Breast epithelium (tissue), 4 donors: ENCODE data around the gene DDIT4. TPM values are rescaled to one million over a fixed set of nuclear protein-coding genes. Genes with fewer than 3 reads are reported as not detected.
"Not testable (repeated sequence)": the region's sequence is repeated elsewhere in the genome, so short reads cannot be mapped to it uniquely, and the experiment has no call there.

ENCODE experiments used
- DNase-seq, 2 donors: peaks; one replicate each; pipeline ENCODE4 v3.0.0-alpha.2; 2019; ENCODE audit warnings: low spot score in 2 of 2
- H3K27ac ChIP-seq, 2 donors: fragments of 200-600 bp; sonication (generic) in 1 of 2; one replicate each; pipeline ENCODE4 v1.5.1; 2016 to 2019; ENCODE audit warnings: mild to moderate bottlenecking in 1 of 2
- H3K27me3 ChIP-seq, 2 donors: fragments of 200-600 bp; sonication (generic) in 1 of 2; one replicate each; pipeline versions ENCODE4 v1.5.1 to v1.6.0; 2017 to 2019; ENCODE audit warnings: control low read depth in 1 of 2, mild to moderate bottlenecking in 1 of 2
- H3K36me3 ChIP-seq: fragments of 200-600 bp; one replicate; pipeline ENCODE4 v1.5.1; 2019
- H3K4me1 ChIP-seq, 2 donors: fragments of 200-600 bp; sonication (generic); one replicate each; pipeline ENCODE4 v1.5.1; 2016 to 2019; ENCODE audit warnings: control low read depth in 1 of 2
- H3K4me3 ChIP-seq, 3 donors: fragments of 200-600 bp; sonication (generic); 1 replicate in 2 of 3; 2 replicates in 1 of 3; pipeline ENCODE4 v1.5.1; 2016 to 2019; ENCODE audit warnings: mild to moderate bottlenecking in 3 of 3, moderate library complexity in 2 of 3
- H3K9me3 ChIP-seq, 2 donors: fragments of 200-600 bp; sonication (generic) in 1 of 2; one replicate each; pipeline ENCODE4 v1.5.1; 2016 to 2019; ENCODE audit warnings: control low read depth in 1 of 2
- CTCF ChIP-seq, 3 donors: fragments of 450-650 bp; IDR thresholded peaks; one replicate each; pipeline ENCODE4 v1.5.1; 2016 to 2017; ENCODE audit warnings: antibody characterized with exemption in 3 of 3, mild to moderate bottlenecking in 3 of 3, moderate library complexity in 3 of 3
- POLR2A ChIP-seq: fragments of 450-650 bp; IDR thresholded peaks from one replicate; pipeline ENCODE4 v1.6.1; 2016; ENCODE audit warnings: antibody characterized with exemption, mild to moderate bottlenecking, moderate library complexity
- POLR2AphosphoS5 ChIP-seq, 3 donors: sonication (generic); formaldehyde crosslinking; IDR thresholded peaks; one replicate each; pipeline ENCODE4 v1.6.1; 2017; ENCODE audit warnings: antibody characterized with exemption in 3 of 3
- intact Hi-C: fragments of 100-400 bp; cut with DNase I; formaldehyde crosslinking; loops from one replicate; pipeline ENCODE4 v1.15.1; 2023; ENCODE audit warnings: low total_unique reads
- total RNA-seq, 3 donors: library from RNA; depleted of rRNA; stranded (reverse); fragments of >200 nt; gene quantifications; one replicate each; pipeline ENCODE4 v1.1.0, GENCODE V29; 2016

The DDIT4 gene
- total RNA-seq, 3 donors from 2014 or later: 183 to 555 (median 341) TPM

- TF ChIP-seq POLR2A: no peak
- TF ChIP-seq CTCF (IDR thresholded peaks at IDR 0.05): peak in 2 of 3 donors; percentile 8 to 11
- Histone ChIP-seq H3K36me3 (no peaks in the 10 kb centered on the region), H3K27ac (peak overlapping the region; percentile 20 to 99), H3K27me3 (no peaks in the 10 kb centered on the region), H3K4me1 (peaks cover 6 to 8% of the 10 kb centered on the region in 2 donors), H3K4me3 (no peak overlapping the region), H3K9me3 (no peaks in the 10 kb centered on the region)
- DNase-seq: no peak
- intact Hi-C loops: no loop called here
These were observed 5.1 kb downstream of the DDIT4 start for GRCh38 chr10:72278668-72279393.

GRCh38 chr10:72279587-72279986 is 5.9 kb downstream of the DDIT4 start:
- H3K27me3 ChIP-seq, H3K36me3 ChIP-seq, H3K4me1 ChIP-seq, H3K27ac ChIP-seq, intact Hi-C loops, H3K4me3 ChIP-seq, DNase-seq, H3K9me3 ChIP-seq: not testable (repeated sequence)

- Histone ChIP-seq H3K27ac (no peak overlapping the region), H3K9me3 (no peaks in the 10 kb centered on the region), H3K36me3 (no peaks in the 10 kb centered on the region), H3K4me3 (no peak overlapping the region), H3K27me3 (no peaks in the 10 kb centered on the region), H3K4me1 (no peaks in the 10 kb centered on the region)
- TF ChIP-seq POLR2AphosphoS5 (IDR thresholded peaks at IDR 0.05) (no peak), POLR2A (no peak), CTCF (IDR thresholded peaks at IDR 0.05) (no peak)
- no peak for DNase-seq
- intact Hi-C loops: no loop called here
These were observed 9.4 kb downstream of the DDIT4 start for GRCh38 chr10:72283131-72283530.

GRCh38 chr10:72285972-72286521 is 12.3 kb downstream of the DDIT4 start:
- intact Hi-C loops: no loop called here

GRCh38 chr10:72291019-72291532 is 17.4 kb downstream of the DDIT4 start:
- DNase-seq: no peak
- TF ChIP-seq CTCF (IDR thresholded peaks at IDR 0.05) (no peak), POLR2A (no peak), POLR2AphosphoS5 (IDR thresholded peaks at IDR 0.05) (no peak)
- Histone ChIP-seq H3K27me3 (no peaks in the 10 kb centered on the region), H3K36me3 (no peaks in the 10 kb centered on the region), H3K9me3 (no peaks in the 10 kb centered on the region), H3K4me1 (no peaks in the 10 kb centered on the region), H3K27ac (no peak overlapping the region), H3K4me3 (no peak overlapping the region)
- intact Hi-C loops: no loop called here

More at GRCh38 chr10:72285972-72286521, 12.3 kb downstream of the DDIT4 start:
- Histone ChIP-seq H3K27ac (no peak overlapping the region), H3K36me3 (no peaks in the 10 kb centered on the region), H3K4me3 (no peak overlapping the region), H3K9me3 (no peaks in the 10 kb centered on the region), H3K4me1 (no peaks in the 10 kb centered on the region), H3K27me3 (no peaks in the 10 kb centered on the region)
- DNase-seq: no peak
- TF ChIP-seq POLR2A (no peak), POLR2AphosphoS5 (IDR thresholded peaks at IDR 0.05) (no peak), CTCF (IDR thresholded peaks at IDR 0.05) (no peak)
